HT-29 (cell line): ENCODE measurements around the gene SCRT2. TPM values are rescaled to one million over a fixed set of nuclear protein-coding genes. Genes with fewer than 3 reads are reported as not detected.
"Not testable (repeated sequence)": the region's sequence is repeated elsewhere in the genome, so short reads cannot be mapped to it uniquely, and the experiment has no call there.

ENCODE experiments used
- DNase-seq: peaks from one replicate; pipeline ENCODE4 v3.0.0-alpha.2; 2015; ENCODE audit warnings: low spot score
- total RNA-seq: library from RNA; depleted of rRNA; stranded (reverse); fragments of >200 nt; shearing (Covaris generic); gene quantifications from 2 replicates; pipeline ENCODE4 v1.2.3, GENCODE V29; 2014

SCRT2 gene
- total RNA-seq, 1 experiment from 2014 or later, result not detected

DNA sequence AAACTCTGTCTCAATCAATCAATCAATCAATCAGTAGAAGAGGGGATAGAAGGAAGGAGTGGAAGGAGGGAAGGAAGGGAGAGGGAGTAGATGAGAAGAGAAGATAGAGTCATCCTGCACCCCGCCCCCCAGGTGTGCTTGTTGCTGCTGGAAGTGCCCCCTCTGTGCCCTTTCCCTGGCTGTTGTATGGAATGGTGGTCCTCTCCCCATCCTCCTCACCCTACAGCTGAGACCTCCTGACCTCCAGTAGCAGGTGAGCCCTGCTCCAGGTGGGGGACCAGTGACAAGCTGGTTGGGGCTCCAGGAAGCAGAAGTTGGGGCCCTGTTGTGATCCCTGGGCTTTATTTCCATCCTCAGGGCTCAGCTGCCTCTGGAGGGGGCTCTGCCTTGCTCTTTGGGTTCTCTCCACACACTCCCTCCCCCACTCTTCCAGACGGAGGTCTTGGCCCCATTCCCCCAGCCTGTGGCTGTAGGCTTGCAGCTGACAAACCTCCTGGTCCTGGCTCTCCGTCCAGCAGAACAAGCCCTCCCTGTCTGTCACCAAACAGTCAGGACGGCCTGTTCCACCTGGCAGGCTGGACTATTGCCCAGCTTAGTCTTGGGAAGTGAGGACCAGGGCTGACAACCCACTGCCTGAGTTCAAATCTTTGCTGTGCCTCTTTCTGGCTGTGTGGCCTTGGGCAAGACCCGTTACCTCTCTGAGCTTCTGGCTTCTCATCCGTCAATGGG is 26.0 kb upstream of the SCRT2 start:
- DNase-seq, result no peak

DNA sequence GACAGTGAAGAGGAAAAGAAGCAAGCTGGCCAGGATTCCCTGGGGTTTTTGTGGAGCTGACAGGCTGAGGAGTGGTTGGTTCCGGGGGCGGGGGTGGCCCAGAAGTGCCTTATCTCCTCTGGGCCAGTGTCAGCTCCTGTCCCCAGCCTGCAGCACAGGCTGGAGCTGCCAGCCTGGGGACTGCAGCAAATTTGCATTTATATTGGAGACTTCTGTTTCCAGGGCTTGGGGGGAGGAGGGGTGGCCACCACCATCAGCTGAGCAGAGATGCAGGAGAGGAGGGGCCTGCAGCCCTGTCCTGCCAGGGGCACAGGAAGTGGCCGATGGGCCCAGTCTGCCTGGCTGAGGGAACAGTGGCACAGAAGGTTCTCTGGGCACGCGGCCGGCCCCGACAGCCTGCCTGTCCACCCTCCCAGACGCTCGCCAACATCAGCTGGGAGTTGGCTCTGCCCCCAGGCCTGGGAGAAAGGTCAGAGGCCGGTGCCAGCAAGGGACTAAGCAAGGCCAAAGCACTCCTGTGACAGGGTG is 24.3 kb upstream of the SCRT2 start:
- DNase-seq, result no peak

DNA sequence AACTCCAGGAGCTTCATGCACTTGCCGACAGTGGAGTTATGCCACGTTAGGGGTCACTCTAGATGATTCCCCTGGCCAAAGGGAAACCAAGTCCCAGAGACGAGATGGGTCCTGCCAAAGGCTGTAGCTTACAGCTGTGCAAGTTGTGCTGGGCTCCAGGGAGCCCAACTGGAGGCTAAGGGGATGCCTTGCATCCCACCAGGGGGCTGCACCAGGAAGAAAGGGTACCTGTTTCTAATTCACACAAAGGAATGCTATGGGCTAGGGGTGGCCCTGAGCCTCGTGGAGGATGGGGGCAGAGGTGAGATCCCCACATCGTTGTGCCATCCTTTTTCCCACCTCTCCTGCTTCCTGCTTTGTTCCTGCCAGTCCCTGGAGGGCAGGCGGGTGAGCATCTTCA is 23.7 kb upstream of the SCRT2 start:
- DNase-seq, result no peak

- DNase-seq, result no peak
Observed at GRCh38 chr20:698276-698675, 22.7 kb upstream of the SCRT2 start.

- no peak for DNase-seq
Observed at GRCh38 chr20:697826-698225, 22.2 kb upstream of the SCRT2 start.

DNA sequence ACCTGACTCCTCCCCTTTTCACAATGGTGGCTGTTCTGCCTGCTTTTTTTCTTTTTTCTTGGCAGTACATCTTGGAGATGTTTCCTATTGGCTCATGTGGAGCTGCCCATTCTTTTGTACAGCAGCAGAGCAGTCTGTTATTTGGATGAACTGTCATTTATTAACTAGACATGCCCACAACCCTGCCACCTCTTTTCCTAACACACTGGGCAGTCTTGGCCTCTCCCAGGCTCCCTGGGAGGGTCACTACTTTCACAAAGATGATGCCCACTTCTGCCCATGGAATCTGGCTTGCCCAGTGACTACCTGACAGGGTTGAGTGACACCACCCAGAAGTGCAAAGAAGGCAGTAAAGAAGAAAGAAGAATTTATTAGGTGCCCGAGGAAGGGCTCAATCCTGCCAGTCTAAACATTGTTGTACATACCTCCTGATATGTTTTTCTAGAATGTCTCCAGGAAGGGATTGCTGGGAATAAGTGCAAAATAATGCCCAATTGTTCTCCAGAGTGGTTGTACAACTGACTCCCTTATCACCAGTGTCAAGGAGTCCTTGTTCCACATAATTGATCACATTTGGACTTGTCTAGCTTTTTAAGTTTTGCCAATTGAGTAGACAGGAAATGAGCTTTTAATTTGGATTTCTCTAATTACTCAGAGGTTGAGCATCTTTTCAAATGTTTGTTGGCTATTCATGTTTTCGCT is 19.7 kb upstream of the SCRT2 start:
- DNase-seq, result no peak

DNA sequence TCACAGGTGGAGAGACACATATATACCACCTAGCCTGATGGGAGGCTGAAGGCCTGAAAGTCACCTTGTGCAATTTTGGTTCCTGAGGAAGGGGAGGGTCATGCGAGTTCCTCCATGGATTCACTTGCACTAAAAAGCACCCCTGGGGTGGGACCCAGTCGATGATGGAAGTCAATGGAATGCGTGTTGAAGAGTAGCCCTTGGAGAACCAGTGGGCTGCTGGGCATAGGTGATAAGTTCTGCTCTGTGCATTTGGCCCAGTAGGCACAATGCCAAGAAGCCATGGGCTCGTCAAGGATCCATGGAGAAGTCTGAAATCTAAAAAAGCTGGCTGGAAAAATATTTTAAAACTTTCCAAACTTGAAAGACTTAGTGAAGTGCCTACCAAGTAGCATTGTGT is 18.9 kb upstream of the SCRT2 start:
- DNase-seq, result no peak

DNA sequence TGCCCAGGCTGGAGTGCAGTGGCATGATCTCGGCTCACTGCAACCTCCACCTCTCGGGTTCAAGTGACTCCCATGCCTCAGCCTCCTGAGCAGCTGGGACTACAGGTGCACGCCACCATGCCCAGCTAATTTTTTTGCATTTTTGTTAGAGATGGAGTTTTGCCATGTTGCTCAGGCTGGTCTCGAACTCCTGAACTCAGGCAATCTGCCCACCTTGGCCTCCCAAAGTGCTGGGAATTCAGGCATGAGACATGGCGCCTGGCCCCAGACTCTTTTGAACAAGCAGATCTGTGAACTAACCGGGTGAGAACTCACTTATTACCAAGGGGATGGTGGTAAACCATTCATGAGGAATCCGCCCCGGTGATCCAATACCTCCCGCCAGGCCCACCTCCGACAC is 18.2 kb upstream of the SCRT2 start:
- DNase-seq, result not testable (repeated sequence)

DNA sequence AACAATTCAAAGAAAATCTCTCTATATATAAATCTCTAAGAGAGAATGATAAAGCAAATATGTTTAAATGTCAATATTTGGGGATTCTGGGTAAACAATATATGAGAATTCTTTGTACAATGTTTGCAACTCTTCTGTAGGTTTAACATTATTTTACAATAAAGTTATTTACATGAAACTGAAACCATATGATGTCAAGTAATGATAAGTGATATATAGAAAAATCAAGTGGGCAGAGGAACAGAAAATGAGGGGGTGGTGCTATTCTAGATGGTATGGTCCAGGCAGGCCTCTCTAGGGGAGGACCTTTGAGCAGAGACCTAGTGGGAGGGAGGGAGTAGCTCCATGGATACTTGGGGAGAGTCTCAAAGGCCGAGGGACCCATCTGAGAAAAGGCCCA is 16.4 kb upstream of the SCRT2 start:
- no peak for DNase-seq

GRCh38 chr20:689947-690346 is 14.3 kb upstream of the SCRT2 start:
- DNase-seq, result no peak

DNA sequence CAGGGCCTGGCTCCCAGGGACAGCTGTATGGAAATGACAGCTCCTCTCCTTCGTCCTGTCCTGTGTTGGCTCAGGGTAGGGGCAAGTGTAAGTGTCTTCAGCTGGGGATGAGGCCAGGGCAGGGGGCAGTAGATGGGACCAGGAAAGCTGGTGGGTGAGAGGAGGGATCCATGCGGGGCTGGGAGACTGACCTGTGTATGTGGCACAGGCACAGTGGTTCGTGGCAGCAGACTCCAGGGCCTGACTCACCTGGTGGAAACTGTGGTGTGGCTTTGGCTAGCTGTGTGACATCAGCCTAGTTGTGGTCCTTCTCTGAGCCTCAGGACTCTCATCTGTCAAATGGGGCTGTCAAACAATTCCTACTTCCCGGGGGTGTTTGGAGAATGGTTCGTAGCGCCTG is 13.7 kb upstream of the SCRT2 start:
- no peak for DNase-seq

DNA sequence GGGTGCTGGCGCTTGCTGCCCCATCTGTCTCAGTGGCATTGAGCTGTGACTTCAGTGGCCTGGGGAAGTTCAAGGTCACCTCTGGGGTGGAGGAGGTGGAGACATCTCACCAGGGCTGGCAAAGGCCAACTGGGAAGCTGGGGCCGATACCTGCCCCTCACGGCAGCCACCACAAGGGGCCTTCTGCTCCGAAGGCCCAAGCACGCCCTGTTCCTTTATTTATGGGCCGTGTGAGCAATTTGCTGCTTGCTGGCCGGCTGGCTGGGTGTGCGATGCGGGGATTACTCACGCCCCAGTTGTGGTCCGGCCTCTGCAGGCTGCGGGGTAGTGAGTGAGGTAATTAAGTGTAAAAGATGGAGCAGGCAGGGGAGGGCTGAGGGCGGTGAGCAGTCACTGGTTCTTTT is 13.2 kb upstream of the SCRT2 start:
- no peak for DNase-seq

GRCh38 chr20:687468-688203 is 12.0 kb upstream of the SCRT2 start:
- DNase-seq, result no peak

- no peak for DNase-seq
Observed at GRCh38 chr20:684676-685319, 9.2 kb upstream of the SCRT2 start.

- DNase-seq, result no peak
Observed at GRCh38 chr20:682123-682522, 6.5 kb upstream of the SCRT2 start.

- DNase-seq, result no peak
Observed at GRCh38 chr20:680638-681187, 5.1 kb upstream of the SCRT2 start.

DNA sequence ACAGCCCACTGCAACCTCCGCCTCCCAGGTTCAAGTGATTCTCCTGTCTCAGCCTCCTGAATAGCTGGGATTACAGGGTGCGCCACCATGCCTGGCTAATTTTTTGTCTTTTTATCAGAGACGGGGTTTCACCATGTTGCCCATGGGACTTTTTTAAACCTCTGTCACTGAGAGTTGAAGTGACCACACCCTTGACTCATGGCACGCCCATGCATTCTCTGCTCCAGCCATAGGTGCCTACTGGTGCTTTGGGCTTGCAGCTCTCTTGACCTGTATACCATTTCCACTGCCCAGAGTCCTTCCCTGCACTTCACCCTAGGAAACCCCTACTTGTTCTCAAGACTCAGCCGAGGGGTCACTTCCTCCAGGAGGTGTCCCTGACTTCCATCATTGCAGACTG is 2.4 kb upstream of the SCRT2 start:
- DNase-seq, result no peak

DNA sequence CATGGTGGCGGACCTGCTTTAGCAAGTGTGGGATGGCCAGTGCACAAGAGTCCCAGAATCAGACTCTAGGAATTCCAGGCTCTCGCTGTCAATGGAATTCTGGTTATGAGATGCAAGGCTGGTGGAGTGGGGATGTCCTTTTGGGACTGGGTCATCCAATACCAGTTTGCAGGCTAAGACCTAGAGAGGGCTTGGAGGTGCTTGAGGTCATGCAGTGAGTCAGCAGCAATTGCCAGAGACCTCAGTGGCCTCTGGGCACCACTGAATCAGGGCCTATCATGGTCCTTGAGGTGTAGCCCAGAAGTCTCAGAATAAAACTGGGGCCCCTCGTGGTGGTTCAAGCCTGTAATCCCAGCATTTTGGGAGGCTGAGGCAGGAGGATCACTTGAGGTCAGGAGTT is 1.4 kb upstream of the SCRT2 start:
- no peak for DNase-seq

DNA sequence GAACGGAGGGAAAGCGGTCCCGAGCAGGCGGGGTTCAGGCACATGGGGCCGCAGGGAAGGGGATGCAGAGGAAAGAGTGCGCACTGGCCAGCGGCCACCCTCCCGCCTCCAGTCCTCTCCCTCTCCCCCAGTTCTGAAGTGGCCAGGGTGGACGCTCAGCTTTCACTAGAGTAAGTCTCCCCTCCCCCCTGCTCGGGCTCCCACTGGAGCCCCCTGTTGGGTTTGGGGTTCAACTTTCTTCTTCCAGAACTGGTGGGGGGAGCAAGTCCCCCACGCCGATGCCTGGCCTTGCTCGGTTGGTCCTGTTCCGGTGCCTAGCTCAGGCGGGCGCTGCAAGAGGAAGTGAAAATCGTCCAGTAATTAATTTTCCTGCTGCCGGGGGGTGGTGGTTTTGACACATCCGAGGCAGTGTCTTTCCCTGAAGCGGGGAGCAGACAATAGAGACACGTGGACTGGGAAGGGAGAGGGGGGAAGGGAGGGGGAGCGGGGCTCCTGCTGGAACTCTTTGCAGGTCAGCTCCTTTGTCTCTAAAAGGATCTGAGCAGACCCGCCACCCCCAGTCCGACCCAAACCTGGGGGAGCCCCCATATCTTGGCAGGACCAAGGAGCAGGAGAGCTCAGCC is 824 bp upstream of the SCRT2 start:
- DNase-seq, result no peak

- no peak for DNase-seq
Observed at GRCh38 chr20:675033-675452, 559 bp downstream of the SCRT2 start.

DNA sequence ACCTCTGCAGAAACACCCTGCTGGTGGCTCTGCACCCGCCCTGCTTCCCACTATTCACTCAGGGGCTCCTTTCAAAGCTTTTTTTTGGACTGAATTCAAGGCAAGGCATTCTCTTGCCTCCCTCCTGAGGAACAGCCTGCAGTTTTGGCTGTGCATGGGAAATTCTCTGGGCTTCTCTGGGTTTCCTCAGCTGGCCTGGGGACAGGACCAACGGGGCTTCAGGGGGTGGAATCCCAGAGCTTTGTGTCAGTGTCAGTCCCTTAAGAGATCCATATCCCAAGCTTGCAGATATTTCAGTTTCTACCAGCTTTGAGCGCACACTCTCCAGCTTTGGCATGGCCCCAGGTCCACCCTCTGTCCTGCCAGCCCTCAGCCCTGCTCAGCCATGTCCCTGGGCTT is 2.0 kb downstream of the SCRT2 start:
- no peak for DNase-seq
